Dedifferentiated amniotic fluid mesenchymal stem cell (primary cell): Measurements from ENCODE around the gene SPECC1L.

ENCODE experiments used
- DNase-seq: peaks from one replicate; pipeline ENCODE4 v3.0.0-alpha.2; 2016; ENCODE audit errors: extremely low spot score

Gene SPECC1L

GRCh38 chr22:24441406-24442351 is 171.0 kb downstream of the SPECC1L start:
- DNase-seq = no peak

DNA sequence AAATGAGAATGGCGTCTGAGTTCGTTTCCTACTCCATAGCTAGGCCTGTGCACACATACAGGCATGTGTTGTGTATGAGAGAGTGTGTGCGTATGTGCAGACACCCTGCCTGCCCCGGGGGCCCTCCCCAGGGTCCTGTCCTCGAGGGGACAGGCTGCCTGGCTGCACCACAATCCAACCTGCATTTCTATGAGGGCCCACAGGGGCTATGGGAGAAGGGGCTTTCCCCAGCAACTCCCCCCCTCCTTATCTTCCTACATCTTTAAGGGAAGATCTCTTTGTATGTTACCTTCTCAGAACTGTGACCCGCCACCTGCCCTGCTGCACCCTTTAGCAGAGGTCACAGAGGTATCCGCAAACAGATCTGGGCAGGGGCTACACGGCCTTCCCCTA is 171.7 kb downstream of the SPECC1L start:
- DNase-seq = no peak

- DNase-seq = no peak
These were observed 173.0 kb downstream of the SPECC1L start for GRCh38 chr22:24443668-24444067.

DNA sequence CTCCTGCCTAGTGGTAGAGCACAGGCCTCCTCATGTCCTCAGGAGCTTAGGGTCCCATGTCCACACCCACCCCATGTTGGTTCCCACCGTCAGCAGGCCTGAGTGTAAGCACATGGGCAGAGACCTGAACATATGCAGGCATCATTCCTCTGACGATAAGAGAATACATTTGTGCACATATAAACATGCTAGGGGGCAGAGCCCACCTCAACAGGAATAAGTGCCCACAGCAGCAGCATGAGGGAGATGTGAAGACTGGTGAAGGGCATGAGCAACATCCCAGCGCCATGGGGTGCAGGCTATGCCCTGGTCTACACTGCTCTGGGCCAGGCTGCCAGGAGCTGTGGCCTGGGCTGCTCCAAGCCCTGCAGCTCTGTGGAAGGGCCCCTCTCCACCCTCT is 173.6 kb downstream of the SPECC1L start:
- DNase-seq = no peak

- no peak for DNase-seq
These were observed 174.3 kb downstream of the SPECC1L start for GRCh38 chr22:24444729-24445466.

GRCh38 chr22:24445481-24446259 is 175.0 kb downstream of the SPECC1L start:
- DNase-seq = no peak

DNA sequence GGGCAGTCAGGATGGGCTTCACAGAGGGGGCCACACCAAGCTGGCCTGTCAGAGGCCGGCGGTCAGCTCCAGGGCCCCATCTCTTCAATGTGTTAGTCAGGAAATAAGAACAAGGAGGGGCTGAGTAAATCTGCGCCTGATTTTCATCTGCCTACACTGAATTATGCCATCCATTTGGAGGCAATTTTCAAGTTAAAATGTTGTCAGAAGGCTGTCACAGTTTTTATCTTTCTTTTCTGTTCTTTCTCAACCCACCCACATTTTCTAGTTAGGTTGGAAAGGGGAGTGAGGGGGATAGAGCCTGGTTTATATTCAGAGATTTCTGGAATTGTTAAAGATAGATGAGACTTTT is 175.6 kb downstream of the SPECC1L start:
- DNase-seq = no peak

DNA sequence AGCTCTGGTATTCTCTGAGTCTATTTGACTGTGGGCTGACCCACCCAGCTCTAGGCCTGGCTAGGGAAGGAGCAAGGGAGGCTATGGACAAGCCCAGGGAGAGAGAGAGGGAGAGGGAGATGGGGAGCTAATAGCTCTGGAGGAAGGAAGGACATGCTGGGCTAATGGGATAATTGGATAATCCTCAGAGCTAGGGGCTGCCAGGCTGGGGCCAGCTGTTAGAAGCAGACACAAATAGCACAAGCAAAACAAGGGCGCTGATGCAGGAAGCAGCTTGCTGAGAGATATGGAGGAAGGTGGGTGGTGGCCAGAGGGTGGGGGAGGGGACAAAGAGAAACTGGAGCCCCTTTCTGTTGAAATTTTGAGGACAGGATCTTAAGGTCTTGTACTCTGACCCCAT is 180.0 kb downstream of the SPECC1L start:
- DNase-seq = no peak

DNA sequence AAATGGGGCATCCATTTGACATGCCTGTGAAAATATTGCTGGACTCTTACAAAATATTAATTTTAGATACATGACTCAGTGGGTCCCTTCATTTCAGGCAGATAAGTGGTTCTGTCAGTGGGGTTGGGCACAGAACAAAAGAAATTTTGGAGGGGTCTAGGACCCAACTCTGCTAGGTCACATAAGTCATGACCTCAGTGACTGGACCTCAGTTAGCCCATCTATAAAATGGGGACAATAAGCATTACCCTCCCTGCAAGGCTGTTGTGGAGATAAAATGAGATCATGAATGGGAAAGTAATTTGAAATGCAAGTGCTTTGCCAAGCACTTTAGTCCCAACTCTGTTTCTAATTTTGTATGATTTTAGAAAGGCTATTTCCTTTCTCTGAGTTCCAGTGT is 180.5 kb downstream of the SPECC1L start:
- DNase-seq = no peak

DNA sequence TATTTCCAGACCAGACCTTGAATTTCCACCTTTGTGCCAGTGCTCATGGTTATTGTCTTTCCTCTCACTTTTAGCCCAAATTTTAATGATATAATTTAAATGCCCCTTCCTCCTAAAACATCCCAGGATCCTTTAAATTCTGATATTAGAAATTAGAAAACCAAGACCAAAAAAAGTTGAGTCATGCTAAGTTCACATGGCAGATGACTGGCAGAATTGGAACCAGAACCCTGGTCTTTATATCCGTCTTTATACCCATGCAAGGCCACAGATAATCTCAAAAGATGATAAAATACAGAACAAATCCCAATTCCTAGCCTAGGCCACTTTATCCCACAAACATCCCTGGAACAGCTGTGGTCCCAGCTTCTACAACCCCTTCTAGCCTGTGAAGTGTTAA is 183.2 kb downstream of the SPECC1L start:
- DNase-seq = no peak

GRCh38 chr22:24455039-24455438 is 184.4 kb downstream of the SPECC1L start:
- DNase-seq = no peak

GRCh38 chr22:24455751-24456426 is 185.3 kb downstream of the SPECC1L start:
- DNase-seq = no peak

DNA sequence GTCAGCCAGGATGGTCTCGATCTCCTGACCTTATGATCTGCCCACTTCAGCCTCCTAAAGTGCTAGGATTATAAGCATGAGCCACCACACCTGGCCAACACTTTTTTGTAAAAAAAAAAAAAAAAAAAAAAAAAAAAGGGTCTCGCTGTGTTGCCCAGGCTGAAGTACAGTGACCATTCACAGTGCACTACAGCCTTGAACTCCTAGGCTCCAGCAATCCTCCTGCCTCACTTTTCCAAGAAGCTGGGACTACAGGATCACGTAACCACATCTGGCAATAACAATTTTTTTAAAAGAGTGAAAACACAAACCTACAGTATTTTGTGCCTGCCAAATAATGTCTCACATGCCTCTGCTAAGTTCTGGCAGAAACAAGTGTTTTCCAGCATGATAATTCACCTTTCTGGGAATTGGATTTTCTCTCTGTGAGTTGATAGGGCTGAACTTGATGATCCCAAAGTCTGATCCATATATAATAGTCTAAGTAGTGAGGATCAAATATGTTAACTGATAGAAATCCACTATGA is 187.3 kb downstream of the SPECC1L start:
- no peak for DNase-seq

GRCh38 chr22:24459911-24460310 is 189.3 kb downstream of the SPECC1L start:
- no peak for DNase-seq

GRCh38 chr22:24460418-24461089 is 189.9 kb downstream of the SPECC1L start:
- DNase-seq = no peak

DNA sequence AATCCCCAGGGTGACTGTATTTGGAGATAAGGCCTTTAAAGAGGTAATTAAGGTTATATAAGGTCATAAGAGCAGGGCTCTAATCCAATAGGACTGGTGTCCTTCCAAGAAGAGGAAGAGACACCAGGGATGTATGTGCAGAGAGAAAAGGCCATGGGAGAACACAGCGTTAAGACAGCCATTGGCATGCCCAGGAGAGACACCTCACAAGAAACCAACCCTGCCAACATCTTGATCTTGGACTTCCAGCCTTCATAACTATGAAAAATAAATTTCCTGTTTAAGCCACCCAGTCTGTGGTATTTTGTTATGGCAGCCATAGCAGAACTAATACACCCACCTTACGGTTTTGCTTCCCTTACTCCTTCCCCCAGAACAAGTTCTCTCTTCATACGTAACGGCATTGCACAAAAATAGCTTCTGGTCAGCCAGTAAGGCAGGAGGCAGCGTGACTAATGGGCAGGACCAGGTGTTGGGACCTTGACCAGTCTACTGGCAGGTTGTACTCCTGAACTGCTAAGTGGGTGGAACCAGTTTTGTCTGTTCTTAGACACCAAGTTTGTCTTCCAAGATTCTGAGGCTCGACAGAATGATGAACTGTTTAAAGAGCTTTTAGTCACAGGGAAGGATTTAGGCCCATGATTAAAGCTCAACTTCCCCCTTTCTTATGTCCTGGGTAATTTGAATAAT is 192.6 kb downstream of the SPECC1L start:
- DNase-seq = no peak

GRCh38 chr22:24465566-24465965 is 194.9 kb downstream of the SPECC1L start:
- DNase-seq = no peak

DNA sequence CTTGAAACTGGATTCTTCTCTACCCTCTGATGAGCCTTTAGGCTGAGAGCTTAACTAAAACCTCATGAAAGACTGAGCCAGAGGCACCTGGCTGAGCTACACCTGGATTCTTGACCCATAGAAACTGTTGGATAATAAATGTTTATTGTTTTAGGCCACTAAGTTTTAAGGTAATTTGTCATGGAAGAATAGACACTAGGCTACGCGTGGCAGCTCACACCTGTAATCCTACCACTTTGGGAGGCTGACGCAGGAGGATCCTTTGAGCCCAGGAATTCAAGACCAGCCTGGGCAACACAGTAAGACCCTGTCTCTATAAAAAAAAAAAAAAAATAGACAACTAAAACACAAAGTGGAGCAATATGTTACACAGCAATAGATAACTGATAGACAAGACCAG is 195.3 kb downstream of the SPECC1L start:
- DNase-seq = no peak

- DNase-seq = no peak
These were observed 196.2 kb downstream of the SPECC1L start for GRCh38 chr22:24466716-24467328.

GRCh38 chr22:24467340-24467739 is 196.7 kb downstream of the SPECC1L start:
- DNase-seq = no peak
